DND-41 (cell line): ENCODE data around the gene FOXO6.

ENCODE experiments used
- ATAC-seq: fragments of 200-7000 bp; cut with Tn5 transposase; 3 replicates; pipeline ENCODE4 v1.9.1; 2021; ENCODE audit warnings: low read depth; ENCODE audit not compliant: insufficient read depth
- DNase-seq: peaks from one replicate; pipeline ENCODE4 v3.0.0-alpha.2; 2020
- H2AFZ ChIP-seq: 2 replicates; pipeline ENCODE4 v1.6.0; 2012; ENCODE audit warnings: low read depth, low read length
- H3K27ac ChIP-seq: 2 replicates; pipeline ENCODE4 v1.5.1; 2012; ENCODE audit warnings: low read length, inconsistent platforms
- H3K27me3 ChIP-seq: fragments of 200-600 bp; sonication (generic); 2 replicates; pipeline ENCODE4 v1.6.0; 2012; ENCODE audit warnings: low read length, mild to moderate bottlenecking, inconsistent platforms; ENCODE audit not compliant: insufficient read depth, poor library complexity
- H3K36me3 ChIP-seq: 2 replicates; pipeline ENCODE4 v1.5.1; 2012; ENCODE audit warnings: low read length, inconsistent platforms; ENCODE audit not compliant: insufficient read depth
- H3K4me1 ChIP-seq: 2 replicates; pipeline ENCODE4 v1.5.1; 2012; ENCODE audit warnings: mild to moderate bottlenecking, low read length; ENCODE audit not compliant: insufficient read depth
- H3K4me2 ChIP-seq: 2 replicates; pipeline ENCODE4 v1.6.0; 2012; ENCODE audit warnings: mild to moderate bottlenecking, moderate library complexity, low read length, inconsistent platforms; ENCODE audit not compliant: insufficient read depth
- H3K4me3 ChIP-seq, 2 experiments: fragments of 200-600 bp in 1 of 2; shearing (Covaris generic) in 1 of 2; 2 replicates each; pipeline ENCODE4 v1.5.1; 2012 to 2016; ENCODE audit warnings: inconsistent platforms in 2 of 2, low read length in 2 of 2, mild to moderate bottlenecking in 2 of 2, low read depth in 1 of 2, moderate library complexity in 1 of 2
- H3K79me2 ChIP-seq: 2 replicates; pipeline ENCODE4 v1.6.0; 2012; ENCODE audit warnings: low read length, inconsistent platforms; ENCODE audit not compliant: insufficient read depth
- H3K9ac ChIP-seq: 2 replicates; pipeline ENCODE4 v1.6.0; 2012; ENCODE audit warnings: low read depth, mild to moderate bottlenecking, inconsistent platforms, low read length, moderate library complexity
- H3K9me3 ChIP-seq: 2 replicates; pipeline ENCODE4 v1.5.1; 2012; ENCODE audit warnings: low read length, moderate library complexity, mild to moderate bottlenecking, inconsistent platforms; ENCODE audit not compliant: insufficient read depth, severe bottlenecking
- H4K20me1 ChIP-seq: 2 replicates; pipeline ENCODE4 v1.6.0; 2012; ENCODE audit warnings: low read length; ENCODE audit not compliant: insufficient read depth
- CTCF ChIP-seq: IDR thresholded peaks from 2 replicates; pipeline ENCODE4 v1.5.1; 2012; ENCODE audit warnings: borderline replicate concordance, low read length, moderate library complexity, mild to moderate bottlenecking; ENCODE audit not compliant: poor library complexity, severe bottlenecking; ENCODE audit errors: extremely low read depth
- EZH2 ChIP-seq: IDR thresholded peaks from 3 replicates; pipeline ENCODE4 v1.6.1; 2012; ENCODE audit warnings: borderline replicate concordance, low read depth, mild to moderate bottlenecking, moderate library complexity, low read length, inconsistent platforms; ENCODE audit not compliant: severe bottlenecking

Gene FOXO6

GRCh38 chr1:41420351-41420750 lies 59.1 kb downstream of the FOXO6 start:
- peaks cover 7% of the 10 kb centered on the region; the same call in 1 of the 2 replicates for H4K20me1 ChIP-seq
- H2AFZ ChIP-seq, result no peak overlapping the region
- no peak for DNase-seq
- H3K4me2 ChIP-seq, result no peak overlapping the region
- ATAC-seq, result no peak
- H3K36me3 ChIP-seq, result no peaks in the 10 kb centered on the region
- no peak overlapping the region for H3K9ac ChIP-seq
- no peaks in the 10 kb centered on the region for H3K79me2 ChIP-seq
- H3K4me1 ChIP-seq, result no peaks in the 10 kb centered on the region
- TF ChIP-seq CTCF (no peak), EZH2 (no peak)
- no peak overlapping the region for H3K4me3 ChIP-seq
- no peaks in the 10 kb centered on the region for H3K27me3 ChIP-seq
- H3K9me3 ChIP-seq, result no peaks in the 10 kb centered on the region
- no peak overlapping the region for H3K27ac ChIP-seq

- H2AFZ ChIP-seq, result no peak overlapping the region
- no peak overlapping the region for H3K4me3 ChIP-seq
- no peak for ATAC-seq
- H4K20me1 ChIP-seq, result peaks cover 7% of the 10 kb centered on the region; the same call in 1 of the 2 replicates
- no peak overlapping the region for H3K4me2 ChIP-seq
- no peak for TF ChIP-seq EZH2
- no peak for TF ChIP-seq CTCF
- H3K4me1 ChIP-seq, result no peaks in the 10 kb centered on the region
- no peaks in the 10 kb centered on the region for H3K9me3 ChIP-seq
- no peaks in the 10 kb centered on the region for H3K36me3 ChIP-seq
- no peaks in the 10 kb centered on the region for H3K79me2 ChIP-seq
- H3K27me3 ChIP-seq, result no peaks in the 10 kb centered on the region
- no peak overlapping the region for H3K9ac ChIP-seq
- no peak overlapping the region for H3K27ac ChIP-seq
- DNase-seq, result no peak
Measured at GRCh38 chr1:41420860-41421259, 59.6 kb downstream of the FOXO6 start.

- Histone ChIP-seq H3K27ac (no peak overlapping the region), H3K36me3 (no peaks in the 10 kb centered on the region), H3K27me3 (no peaks in the 10 kb centered on the region), H3K4me1 (no peaks in the 10 kb centered on the region), H4K20me1 (peaks cover 4% of the 10 kb centered on the region), H2AFZ (no peak overlapping the region), H3K9ac (no peak overlapping the region), H3K79me2 (no peaks in the 10 kb centered on the region), H3K4me2 (no peak overlapping the region), H3K4me3 (no peak overlapping the region), H3K9me3 (no peaks in the 10 kb centered on the region)
- no peak for TF ChIP-seq CTCF
- no peak for TF ChIP-seq EZH2
- ATAC-seq (no peak), DNase-seq (no peak)
Measured at GRCh38 chr1:41422306-41422705, 61.1 kb downstream of the FOXO6 start.

- Histone ChIP-seq H4K20me1 (peaks cover 3% of the 10 kb centered on the region), H3K9ac (no peak overlapping the region), H3K4me1 (no peaks in the 10 kb centered on the region), H3K36me3 (no peaks in the 10 kb centered on the region), H2AFZ (no peak overlapping the region), H3K27me3 (no peaks in the 10 kb centered on the region), H3K9me3 (no peaks in the 10 kb centered on the region), H3K4me2 (no peak overlapping the region), H3K79me2 (no peaks in the 10 kb centered on the region), H3K4me3 (no peak overlapping the region), H3K27ac (no peak overlapping the region)
- no peak for TF ChIP-seq EZH2
- peak; percentile 13 for TF ChIP-seq CTCF
- no peak for ATAC-seq
- DNase-seq, result no peak
Measured at GRCh38 chr1:41423511-41424191, 62.4 kb downstream of the FOXO6 start.
